ENCODE data around the gene CBLC. TPM values are rescaled to one million over a fixed set of nuclear protein-coding genes. Genes with fewer than 3 reads are reported as not detected.

Gene CBLC
- total and polyA plus RNA-seq, 8 donors = 3.1 to 6.1 (median 4.2) TPM

DNA sequence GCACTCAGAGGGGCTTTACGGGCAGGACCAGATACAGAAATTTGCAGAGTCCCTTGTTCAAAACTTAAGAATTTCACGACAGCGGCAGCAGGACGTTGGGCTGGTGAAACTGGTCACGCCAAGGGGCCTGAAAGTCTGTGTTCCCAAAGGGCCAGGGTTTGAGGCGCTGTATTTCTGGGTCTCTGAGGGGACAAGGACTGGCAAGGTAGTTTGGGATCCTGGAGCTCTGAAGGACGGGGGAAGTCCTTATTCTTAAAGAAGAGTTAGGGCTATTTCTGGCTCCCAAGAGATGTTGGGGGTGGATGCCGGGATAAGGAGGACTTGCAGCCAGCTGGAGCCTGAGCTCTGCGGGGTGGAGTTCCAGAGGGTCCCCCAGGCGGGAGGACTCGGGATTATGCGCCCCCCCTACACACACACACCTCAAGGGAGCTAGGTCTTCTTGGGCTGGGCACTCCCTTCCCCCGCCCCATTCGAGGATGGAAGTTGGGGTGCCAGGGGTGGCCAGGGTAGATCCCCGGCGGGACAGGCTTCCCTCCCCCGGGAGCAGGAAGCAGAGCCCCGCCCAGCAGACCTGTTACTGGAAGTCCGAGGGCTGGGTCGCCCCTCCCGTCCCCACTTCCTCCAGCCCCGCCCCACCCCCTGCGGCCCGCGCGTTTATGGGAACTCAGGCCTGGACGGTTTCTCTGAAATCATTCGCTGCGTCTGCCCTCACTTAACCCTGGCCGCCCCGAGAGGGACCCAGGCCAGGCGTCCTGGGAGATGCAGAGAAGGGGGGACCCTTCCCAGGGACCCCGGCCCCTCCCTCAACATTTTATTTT is 23.5 kb upstream of the CBLC start:
- H3K27ac ChIP-seq = peak overlapping the region; percentile 94 to 96
- peaks cover 72 to 86% of the 10 kb centered on the region in 2 donors for H3K4me1 ChIP-seq
- H3K36me3 ChIP-seq = peaks cover 0 to 77% of the 10 kb centered on the region in 2 donors
- H3K4me3 ChIP-seq = peak overlapping the region; percentile 31 to 83
- no peaks in the 10 kb centered on the region for H3K27me3 ChIP-seq
- intact Hi-C loops (cut with DNase I) = no loop called here
- H3K9me3 ChIP-seq = no peaks in the 10 kb centered on the region
- TF ChIP-seq, protein P1, sequence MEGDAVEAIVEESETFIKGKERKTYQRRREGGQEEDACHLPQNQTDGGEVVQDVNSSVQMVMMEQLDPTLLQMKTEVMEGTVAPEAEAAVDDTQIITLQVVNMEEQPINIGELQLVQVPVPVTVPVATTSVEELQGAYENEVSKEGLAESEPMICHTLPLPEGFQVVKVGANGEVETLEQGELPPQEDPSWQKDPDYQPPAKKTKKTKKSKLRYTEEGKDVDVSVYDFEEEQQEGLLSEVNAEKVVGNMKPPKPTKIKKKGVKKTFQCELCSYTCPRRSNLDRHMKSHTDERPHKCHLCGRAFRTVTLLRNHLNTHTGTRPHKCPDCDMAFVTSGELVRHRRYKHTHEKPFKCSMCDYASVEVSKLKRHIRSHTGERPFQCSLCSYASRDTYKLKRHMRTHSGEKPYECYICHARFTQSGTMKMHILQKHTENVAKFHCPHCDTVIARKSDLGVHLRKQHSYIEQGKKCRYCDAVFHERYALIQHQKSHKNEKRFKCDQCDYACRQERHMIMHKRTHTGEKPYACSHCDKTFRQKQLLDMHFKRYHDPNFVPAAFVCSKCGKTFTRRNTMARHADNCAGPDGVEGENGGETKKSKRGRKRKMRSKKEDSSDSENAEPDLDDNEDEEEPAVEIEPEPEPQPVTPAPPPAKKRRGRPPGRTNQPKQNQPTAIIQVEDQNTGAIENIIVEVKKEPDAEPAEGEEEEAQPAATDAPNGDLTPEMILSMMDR (IDR thresholded peaks at IDR 0.05) = no peak
- ATAC-seq (peak; percentile 69), DNase-seq (peak in 3 of 4 donors; percentile 80 to 99 (median 95))

DNA sequence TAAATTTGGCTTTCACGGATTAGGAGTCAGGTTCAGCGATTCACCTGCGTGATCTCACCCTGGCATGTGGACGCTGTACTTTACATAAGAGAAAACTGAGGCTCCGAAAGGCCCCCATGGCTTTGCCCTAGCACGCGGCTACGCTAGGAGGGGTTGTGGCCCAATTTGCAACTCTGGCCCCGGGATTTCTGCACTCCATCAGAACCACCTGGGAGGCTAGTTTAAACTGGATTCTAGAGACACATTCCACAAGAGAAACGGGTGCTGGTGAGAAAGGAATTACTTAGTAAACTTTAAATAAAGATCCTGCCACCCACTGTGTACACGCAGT is 23.0 kb upstream of the CBLC start:
- Histone ChIP-seq H3K4me1 (peaks cover 72 to 89% of the 10 kb centered on the region in 2 donors), H3K27ac (peak overlapping the region; percentile 94 to 96), H3K9me3 (no peaks in the 10 kb centered on the region), H3K4me3 (peak overlapping the region in 1 of 2 donors; percentile 83), H3K27me3 (no peaks in the 10 kb centered on the region), H3K36me3 (peaks cover under 1 to 79% of the 10 kb centered on the region in 2 donors)
- ATAC-seq (no peak), DNase-seq (no peak)
- intact Hi-C loops (cut with DNase I) = no loop called here
- TF ChIP-seq, protein P1 (IDR thresholded peaks at IDR 0.05) = no peak

DNA sequence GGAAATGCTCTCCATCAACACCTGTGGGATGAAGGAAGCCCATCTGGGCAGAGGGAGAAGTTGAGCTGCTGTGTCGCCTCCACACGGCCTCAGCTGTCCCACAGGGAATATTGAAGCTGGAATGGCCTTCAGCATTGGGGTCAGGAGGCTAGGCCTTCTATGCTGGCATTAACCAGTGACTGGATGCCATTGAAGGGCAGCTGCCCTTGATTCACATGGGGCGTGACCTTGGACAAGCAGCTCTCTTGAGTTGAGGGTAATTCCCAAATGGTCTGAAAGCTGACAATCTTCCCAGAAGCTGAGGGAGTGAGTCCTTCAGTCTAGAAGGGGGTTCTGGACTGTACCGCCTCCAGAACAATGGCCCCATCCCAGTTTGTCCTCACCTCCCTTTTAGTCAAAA is 22.5 kb upstream of the CBLC start:
- Histone ChIP-seq H3K9me3 (no peaks in the 10 kb centered on the region), H3K4me1 (peaks cover 67 to 88% of the 10 kb centered on the region in 2 donors), H3K4me3 (peak overlapping the region in 1 of 2 donors; percentile 83), H3K27ac (peak overlapping the region; percentile 94 to 96), H3K36me3 (peaks cover 3 to 79% of the 10 kb centered on the region in 2 donors), H3K27me3 (no peaks in the 10 kb centered on the region)
- TF ChIP-seq, protein P1 (IDR thresholded peaks at IDR 0.05) = no peak
- ATAC-seq (peak; percentile 1), DNase-seq (no peak)
- intact Hi-C loops (cut with DNase I) = no loop called here

DNA sequence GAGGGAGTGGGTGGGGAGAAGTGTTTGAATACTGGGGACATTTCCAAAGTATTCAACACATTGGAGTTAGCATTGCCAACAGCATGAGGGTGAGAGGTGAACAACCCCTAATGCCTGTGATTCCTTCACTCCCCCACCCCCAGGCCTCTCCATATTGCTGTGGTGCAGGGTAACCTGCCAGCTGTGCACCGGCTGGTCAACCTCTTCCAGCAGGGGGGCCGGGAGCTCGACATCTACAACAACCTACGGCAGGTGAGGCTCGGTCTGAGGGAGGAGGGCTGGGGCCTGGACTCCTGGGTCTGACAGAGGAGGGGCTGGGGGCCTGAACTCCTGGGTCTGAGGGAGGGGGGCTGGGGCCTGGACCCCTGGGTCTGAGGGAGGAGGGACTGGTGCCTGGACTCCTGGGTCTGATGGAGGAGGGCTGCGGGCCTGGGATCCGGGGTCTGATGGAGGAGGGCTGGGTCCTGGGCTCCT is 21.6 kb upstream of the CBLC start:
- ATAC-seq = no peak
- peaks cover 3 to 80% of the 10 kb centered on the region in 2 donors for H3K36me3 ChIP-seq

More for the DNA sequence above, 21.6 kb upstream of the CBLC start:
- peak overlapping the region; percentile 19 to 96 for H3K27ac ChIP-seq
- H3K9me3 ChIP-seq = no peaks in the 10 kb centered on the region
- intact Hi-C loops (cut with DNase I) = no loop called here
- DNase-seq = no peak
- H3K4me1 ChIP-seq = peaks cover 62 to 88% of the 10 kb centered on the region in 2 donors
- TF ChIP-seq, protein P1 (IDR thresholded peaks at IDR 0.05) = no peak
- no peak overlapping the region for H3K4me3 ChIP-seq
- no peaks in the 10 kb centered on the region for H3K27me3 ChIP-seq

Data from left lung (tissue), 10 donors.